GM19351 (cell line): ENCODE results near the gene FNDC5.

Source experiments
- ATAC-seq: cut with Tn5 transposase; IDR thresholded peaks from one replicate; pipeline ENCODE4 v1.9.1; 2021; ENCODE audit warnings: mild to moderate bottlenecking, moderate library complexity; ENCODE audit not compliant: unreplicated experiment

The FNDC5 gene

DNA sequence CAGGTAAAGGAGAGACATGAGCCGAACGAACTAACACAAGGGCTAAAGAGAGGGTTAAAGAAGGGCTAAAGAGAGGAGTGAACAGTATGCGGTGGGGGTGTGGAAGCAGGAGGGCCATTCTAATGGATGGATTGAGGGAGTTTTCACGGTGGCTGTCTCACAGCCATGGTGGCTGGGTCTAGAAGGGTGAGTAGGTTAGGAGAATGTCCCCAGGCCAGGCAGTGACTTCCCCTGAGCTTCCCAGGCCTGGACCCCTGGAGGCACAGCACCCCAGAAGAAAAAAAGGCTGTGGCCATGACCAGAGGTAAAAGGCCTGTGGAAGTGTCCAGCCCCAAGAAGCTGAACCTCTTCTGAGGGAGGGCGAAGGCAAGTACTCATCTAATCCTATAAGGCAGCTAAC is 3.6 kb downstream of the FNDC5 start:
- ATAC-seq, result no peak

DNA sequence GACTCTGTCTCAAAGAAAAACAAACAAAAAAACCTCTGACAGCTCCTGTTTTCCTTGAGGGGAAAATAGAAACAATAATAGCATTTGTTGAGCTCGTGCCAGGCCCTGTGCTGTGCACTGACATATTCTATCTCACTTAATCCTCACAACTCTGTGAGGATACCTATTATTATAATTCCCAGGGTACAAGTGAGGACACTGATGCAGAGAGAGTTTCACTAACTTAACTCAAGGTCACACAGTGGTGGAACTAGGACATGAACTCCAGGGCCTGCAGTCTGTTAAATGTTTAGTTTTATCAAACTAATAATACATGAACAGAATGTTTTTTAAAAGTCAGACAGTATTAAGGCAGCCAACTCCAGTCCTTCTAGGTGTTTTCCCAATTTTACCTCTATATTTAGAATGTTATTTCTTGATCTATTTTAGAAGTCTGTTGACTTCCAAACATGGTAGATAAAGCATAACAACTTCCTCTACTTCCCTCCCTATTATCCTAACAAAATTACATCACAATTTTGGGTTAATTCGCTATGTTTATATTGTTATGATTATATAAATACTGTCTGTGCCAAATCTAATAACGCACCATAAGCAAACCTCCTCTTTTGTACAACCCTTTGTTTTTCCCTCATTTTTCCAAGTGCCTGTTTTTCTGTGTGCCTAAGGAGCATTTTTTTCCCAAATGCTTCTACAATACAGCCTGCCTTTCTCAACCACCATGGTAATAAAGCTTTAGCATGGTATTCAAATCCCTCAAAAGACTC is 4.9 kb downstream of the FNDC5 start:
- ATAC-seq, result no peak

DNA sequence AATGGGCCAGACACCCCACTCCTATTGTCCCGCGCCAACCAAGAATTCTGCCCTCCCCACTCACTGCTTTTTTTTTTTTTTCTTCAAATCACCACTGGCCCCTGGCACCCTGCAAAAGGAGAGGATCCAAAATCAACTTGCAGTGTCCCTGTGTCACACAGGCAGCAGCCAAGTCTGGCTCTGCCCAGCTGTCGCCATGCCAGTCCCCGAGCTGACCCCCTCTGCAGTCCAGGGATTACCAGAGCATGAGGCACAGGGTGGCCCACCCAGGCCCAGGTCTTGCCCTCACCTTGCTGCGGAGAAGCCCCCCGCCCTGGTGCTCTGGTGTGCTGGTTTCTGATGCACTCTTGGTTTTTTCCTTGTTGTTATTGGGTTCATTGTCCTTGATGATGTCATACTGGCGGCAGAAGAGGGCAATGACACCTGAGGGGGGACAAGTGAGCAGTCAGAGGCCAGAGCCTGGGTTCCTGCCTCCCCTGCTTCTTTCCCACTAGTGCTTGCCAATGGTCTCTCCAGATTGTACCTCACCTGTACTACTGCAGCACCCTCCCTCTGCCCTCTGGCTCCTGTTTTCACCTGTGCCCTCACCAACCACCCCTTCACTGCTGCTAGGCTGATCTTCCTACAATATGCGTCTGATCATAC is 6.2 kb downstream of the FNDC5 start:
- no peak for ATAC-seq

DNA sequence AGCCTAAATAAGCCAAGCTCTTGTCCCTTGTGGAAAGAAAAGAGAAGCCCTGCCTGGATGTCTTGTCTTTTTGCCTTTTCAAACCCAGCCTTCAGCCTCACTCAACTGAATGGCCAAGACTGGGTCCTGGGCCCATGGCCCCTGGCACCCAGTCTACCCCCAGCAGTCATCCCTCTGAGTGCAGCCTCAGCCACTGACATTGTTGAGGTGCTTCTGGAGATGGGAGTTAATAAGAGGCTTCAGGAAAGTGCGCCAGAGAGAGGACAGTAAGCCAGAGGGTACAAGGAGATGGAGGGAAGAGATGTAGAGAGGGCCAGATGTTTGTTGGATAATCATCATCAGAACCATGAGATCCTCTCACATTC is 6.8 kb downstream of the FNDC5 start:
- no peak for ATAC-seq

DNA sequence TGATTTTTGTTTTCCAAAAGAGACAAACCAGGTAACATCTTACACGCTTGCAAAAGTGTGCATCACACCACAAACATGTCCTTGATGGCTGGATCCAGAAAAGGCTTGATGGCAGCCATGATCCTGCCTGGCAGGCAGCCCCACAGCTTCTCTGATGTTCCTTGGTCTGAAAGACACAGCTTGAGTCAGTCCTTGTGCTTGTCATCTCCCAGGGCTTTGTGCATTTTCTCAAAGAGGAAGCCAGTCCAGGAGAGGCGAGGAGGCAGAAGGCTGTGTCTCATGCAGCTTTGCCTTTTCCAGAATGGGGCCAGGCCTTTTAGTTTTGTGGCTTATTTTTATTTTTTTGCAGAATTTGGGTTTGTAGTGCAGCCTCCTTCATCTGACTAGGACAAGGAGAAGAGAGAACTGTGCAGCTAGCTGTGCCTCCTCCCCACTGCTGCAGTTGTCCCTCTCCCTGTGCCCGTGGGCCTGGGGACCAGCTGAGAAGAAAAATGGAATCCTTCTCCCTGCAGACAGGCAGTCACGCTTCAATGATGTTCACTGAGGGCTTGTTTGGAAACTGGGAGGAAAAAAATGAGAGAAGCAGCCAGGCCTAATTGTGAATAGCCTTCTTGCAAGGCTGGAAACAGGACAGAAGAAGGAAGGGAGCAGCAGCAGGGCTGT is 7.4 kb downstream of the FNDC5 start:
- no peak for ATAC-seq

DNA sequence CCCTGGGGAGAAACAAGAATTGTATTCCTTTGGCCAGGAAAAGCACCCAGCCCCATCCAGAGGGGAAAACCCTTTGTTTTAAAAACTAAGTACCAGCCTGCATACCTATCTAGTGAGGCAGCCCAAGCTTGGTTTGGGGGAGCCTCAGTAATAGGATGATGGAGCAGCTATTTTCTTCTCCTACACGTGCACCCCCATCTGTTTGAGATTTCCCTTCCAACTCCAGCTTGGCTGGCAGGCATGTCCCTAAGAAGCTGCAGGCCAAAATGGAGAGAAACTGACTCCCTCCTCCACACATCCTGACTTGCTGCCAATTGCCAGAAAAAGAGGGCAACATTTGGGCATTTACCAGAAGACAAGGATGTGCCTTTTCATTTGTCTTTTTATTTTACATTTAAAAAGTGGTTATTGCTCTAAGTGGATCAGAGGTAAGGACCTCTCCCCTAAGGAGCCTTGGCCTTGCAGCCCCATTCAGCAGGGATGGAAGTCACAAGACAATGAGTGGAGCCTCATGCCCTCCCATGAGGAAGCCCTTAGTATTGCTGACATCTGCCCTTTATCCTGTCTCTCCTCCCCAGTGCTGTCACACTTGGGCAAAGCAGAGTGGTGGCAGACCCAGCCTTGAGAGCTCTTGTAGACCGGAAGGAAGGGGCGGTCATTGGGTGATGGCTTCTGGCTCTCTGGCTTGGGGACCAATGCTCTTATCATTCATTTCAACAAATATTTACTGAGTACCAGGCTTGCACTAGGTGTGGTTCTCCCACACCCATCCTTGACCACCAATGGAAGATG is 8.6 kb downstream of the FNDC5 start:
- ATAC-seq, result no peak

DNA sequence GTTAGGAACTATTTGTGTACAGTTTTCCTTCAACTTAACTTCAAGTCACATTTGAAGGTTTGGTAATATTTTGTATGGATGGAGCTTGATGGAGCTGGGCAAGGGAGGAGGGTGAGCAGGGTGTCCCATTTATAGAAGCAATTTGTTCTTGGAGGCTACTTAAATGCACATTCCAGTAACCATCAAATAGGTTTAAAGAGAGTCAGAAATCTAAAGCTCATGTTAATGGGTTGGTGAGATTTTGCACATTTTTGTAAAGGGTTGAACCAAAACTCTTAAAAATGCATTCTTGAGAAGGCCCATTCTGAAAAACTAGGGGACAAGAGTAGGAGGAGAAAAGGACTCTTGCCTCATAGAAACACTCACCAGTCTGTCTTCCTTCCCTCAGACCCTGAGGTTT is 10.1 kb downstream of the FNDC5 start:
- no peak for ATAC-seq

DNA sequence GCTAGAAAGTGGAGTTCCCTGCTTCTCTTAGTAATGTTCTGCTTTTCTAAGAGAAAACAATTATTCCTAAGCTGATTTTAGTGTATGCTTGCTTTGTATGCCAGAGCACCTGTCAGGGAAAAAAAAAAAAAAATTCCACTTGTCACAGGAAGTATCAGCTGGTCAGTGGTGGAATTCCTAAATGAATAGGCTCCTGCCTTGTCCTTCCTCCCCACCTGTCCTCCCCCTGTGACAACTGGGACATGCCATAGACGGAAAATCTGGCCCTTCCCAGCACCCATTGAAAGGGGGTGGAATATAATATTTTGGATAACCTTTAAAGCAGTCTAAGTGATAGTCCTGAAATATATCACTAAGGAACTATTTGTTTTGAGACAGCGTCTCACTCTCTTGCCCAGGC is 10.8 kb downstream of the FNDC5 start:
- no peak for ATAC-seq

DNA sequence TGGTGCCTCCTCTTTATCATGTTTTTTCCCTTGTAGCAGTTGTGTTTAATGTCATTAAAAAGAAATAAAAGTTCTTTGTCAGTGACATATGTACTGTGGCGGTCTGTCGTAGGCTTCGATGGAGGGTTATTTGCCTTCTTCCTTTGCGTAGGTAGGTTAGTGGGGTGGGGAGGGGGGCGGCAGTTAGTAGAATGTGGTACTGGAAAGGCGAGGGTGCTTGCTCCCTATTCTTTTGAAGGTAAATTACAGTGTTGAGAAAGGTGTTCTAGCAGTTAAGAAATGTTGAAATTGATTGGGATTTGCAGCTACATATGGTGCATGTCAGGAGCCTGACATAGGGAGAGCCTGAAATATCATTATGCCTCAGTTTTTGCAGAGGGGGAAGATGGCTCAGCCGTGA is 11.9 kb downstream of the FNDC5 start:
- no peak for ATAC-seq

DNA sequence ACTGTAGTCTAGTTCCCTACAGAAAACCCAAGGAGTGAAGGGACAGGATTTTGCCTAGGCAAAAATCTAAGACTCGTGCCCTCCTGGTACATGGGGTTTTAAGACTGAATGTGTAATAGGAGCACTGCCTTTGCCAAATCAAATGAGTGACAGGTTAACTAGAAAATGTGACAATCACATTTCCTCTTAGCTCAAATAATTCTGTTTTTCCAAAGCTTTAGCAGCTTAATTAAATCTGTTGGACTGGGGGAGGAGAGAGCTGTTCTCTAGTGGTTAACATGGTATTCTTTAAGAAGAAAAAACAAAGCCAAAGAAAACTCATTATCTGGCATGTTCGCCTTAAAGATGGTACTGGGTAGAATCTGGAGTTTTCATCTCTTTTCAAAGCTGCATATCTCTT is 12.6 kb downstream of the FNDC5 start:
- no peak for ATAC-seq

DNA sequence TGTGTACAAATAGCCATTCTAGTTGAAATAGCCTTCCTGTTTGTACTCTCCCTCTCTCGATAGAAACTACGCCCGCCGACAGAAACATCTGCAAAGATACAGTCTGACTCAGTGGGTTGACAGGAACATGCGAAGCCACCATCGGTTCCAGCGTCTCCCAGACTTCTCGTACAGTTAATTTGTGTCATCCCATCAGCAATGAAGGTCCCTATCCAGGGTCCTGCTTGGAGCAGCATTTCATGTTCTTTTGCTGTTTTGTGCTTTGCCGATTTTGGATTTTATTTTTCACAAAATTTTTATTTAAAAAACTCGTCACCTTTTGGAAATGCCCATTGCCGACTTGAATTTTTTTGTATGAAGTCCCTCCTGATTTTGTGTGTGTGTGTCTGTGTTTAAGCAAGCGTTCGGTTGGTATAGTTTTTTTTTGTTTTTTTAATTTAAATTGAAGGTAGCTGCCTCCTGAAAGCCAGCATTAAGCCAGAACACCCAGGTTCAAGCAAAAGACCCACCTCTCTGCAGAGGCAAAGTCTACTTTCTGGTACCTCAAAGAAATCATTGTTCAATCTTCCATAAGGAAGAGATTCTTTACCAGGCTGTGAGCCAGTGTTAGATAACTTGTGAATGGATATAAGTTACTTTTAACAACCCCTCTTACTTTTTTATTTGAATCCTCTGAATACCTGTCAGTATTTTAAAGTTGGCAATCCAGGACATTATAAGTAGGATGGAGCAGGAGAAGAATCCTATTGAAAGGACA is 14.7 kb downstream of the FNDC5 start:
- ATAC-seq, result no peak

DNA sequence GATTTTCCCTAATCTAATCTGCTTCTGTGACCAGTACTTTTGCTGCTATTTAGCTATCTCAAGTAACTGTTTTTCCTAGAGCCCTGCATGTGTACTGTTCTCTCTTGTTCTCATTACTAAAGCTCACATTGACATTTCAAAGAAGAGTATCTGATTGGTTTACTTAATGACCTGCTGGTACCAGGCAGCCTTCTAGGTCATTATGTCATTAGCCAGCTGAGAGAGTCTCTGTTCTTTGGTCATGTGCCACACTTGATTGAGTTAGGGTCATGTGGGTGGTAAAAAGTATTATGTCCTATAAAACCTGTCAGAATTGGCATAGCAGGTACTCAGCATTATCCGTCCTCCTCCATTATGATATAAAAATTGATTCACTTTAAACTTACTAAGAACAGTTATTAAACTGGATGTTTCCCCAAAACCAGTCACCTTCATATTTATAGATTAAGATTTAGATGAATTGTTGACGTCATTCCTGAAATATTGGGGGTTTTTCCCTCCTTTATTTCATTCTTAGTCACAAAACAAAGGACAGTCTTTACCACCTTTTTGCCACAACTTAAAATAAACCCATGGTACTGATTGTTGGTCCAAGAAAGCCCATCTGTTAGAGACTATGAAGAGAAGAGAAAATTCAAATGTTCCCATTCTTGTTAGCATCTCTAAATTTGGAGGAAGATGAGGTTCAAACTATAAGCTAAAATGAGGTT is 22.2 kb downstream of the FNDC5 start:
- no peak for ATAC-seq

DNA sequence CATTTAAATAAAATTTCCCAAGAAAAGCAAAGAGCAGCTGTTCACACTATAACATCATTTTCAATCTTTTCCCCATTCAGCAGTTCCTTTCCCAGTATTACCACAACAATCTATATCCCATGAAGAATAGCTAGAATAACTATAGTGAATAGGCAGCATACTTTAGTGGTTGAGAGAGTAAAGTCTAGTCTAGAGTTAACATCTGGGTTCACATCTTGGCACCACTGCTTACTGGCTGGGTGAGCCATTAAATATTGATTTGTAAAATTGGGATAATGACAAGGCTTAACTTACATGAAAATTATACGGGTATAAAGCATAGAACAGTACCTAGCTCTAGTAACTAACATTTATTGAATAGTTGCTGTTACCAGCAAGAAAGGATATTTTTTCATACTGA is 38.8 kb downstream of the FNDC5 start:
- ATAC-seq, result no peak

DNA sequence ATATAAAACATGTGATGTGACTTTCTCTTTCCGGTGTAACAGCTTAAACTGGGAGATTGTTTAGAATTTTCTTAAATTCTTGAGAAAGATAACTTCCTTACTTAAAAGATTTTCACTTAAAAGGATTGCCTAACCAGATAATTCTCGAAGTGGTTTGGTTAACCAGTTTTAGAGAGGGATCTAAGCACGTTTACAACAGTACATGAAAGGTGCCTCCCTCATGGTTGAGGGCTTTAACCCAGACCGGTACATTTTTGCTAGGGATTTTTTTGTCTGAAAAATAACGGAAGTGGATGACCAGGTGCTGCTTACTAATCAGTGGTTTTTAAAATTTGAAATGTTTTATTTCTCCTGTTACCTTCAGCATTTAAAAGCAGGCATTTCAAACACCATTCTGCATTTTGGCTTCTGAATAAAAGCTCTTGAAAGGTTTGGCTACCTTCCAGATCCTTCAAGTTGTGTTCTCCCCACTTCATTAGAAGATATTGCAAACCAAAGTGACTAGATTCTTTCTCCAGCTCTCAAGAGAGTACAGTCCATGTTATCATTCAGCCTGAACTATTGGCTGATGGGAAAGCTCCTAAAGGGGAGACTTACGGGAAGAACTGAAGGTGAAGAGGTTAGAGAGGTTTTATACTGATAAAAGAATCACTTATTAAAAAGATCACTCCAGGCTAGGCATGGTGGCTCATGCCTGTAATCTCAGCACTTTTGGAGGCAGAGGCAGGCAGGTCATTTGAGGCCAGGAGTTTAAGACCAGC is 40.4 kb downstream of the FNDC5 start:
- no peak for ATAC-seq

DNA sequence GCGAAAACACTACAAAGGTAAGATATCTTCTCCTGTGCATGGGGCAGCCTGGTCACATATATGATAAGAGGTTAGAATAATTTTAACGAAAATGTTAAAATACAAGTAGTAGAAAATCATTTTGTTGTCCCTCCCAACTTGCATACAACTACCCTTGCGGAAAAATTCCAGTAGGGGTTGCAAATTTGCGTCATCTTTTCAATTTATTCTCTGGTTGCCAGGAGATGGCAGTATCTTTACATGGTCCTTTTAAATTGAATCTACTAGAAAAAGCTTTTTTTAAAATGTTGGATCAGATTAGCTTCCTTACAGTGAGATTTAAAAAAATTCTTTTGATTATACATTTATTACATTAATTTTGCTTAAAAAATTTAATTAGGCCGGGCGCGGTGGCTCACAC is 42.4 kb downstream of the FNDC5 start:
- ATAC-seq, result no peak

DNA sequence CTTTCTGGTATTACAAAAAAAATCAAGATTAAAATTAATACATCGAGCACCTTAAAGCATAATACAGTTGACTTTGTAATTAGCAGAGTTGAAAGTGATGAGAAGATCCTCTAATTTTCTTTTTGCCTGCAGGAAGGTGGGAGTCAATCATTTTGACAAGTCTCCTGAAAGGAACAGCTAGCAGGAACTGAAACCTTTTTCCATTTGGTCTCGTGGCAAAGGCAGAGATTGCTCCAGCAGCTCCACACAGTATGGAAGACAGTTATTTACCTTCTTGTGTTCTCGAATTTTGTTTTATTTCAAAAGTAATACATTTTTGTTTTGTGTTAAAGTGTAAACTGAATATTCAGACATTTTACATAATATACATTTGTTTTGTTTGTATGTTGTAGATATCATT is 45.5 kb downstream of the FNDC5 start:
- no peak for ATAC-seq

DNA sequence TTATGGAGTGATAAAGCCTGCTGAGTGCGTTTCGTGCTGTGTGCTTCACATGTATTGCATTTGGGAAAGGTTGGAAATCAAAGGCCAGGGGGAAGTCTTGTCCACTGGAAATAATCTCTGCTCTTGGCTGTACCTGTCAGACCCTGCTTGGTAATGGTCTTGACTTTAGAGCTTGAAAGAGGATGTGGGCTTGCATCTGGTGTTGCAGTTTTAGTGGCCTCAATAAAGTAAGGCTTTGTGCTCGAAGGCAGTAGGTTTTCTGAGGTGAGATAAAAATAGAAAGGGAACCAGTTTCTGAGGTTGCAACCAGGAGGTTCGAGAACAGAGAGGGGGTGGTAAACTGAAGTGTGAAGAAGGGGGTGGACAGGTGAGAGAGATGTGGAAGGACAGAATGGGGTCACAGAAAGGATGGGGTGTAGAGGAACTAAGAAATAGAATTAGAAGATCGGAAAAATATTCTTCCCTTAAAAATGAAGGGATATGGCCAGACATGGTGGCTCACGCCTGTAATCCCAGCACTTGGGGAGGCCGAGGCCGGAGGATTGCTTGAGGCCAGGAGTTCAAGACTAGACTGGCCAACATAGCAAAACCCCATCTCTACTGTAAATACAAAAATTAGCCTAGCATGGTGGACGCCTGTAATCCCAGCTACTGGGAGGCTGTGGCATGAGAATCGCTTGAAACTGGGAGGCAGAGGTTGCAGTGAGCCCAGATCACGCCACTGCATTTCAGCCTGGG is 51.7 kb downstream of the FNDC5 start:
- ATAC-seq, result peak; percentile 32

DNA sequence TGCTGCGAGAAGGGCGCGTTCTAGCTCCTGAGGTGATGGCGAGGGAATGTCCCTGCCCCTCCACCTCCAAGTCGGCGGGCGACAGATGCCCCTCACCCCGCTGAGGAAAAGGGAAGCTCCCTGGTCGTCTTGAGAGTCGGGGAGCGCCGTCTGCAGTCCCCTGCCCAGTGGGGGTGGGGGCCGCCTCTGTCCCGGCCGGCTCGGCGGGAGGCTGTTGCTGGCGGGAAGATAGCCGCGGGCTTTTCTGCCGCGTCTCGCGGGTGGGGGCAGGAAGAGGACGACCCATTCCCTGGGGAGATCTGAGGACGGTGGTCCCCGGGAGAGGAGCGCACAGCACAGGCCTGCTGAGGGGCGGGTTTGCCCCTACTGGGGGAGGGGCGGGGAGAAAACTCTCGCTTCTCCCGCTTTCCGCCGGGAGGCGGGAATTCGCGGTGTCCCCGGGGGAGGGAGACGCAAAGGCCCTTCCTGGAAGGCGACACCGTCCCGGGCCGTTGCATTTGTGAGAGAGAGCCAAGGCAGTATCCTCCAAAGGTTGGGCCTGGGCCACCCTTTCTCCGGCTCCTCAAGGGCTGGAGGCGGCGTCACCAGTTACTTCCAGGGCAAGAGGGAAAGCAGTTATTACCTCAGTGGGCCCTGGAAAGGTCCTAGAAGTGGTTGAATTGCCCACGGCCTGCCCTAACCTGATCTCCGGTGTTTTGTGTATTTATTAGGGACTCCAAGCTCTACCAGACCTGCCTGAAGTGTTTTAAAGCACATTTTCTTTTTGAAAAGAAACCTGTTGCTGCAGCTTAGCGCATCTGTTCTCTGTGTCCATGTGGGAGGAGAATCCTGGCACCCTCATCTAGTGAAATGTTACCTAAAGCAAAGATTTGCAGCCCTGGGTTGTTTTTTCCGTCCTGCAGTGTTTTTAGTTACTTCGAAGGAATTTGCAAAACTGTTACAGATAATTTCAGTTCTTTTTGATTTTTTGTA is 52.6 kb downstream of the FNDC5 start:
- ATAC-seq, result peak; percentile 5
